Hepatocyte (in vitro differentiated cells): ENCODE data around the gene CFAP161.

Source experiments
- EZH2 ChIP-seq: fragments of 200-600 bp; sonication (generic); IDR thresholded peaks from 2 replicates; pipeline ENCODE4 v1.6.1; 2016; ENCODE audit warnings: antibody characterized with exemption, mild to moderate bottlenecking, borderline replicate concordance
- EZH2phosphoT487 ChIP-seq: fragments of 200-600 bp; sonication (generic); IDR thresholded peaks from one replicate; pipeline ENCODE4 v1.6.1; 2018; ENCODE audit warnings: antibody characterized with exemption, mild to moderate bottlenecking, low read depth, moderate library complexity; ENCODE audit not compliant: unreplicated experiment, severe bottlenecking
- TF ChIP-seq, protein P1 (sequence below): fragments of 200-600 bp; sonication (generic); IDR thresholded peaks from 2 replicates; pipeline ENCODE4 v1.5.1; 2016; ENCODE audit warnings: antibody characterized with exemption, mild to moderate bottlenecking; ENCODE audit not compliant: poor library complexity

DNA sequence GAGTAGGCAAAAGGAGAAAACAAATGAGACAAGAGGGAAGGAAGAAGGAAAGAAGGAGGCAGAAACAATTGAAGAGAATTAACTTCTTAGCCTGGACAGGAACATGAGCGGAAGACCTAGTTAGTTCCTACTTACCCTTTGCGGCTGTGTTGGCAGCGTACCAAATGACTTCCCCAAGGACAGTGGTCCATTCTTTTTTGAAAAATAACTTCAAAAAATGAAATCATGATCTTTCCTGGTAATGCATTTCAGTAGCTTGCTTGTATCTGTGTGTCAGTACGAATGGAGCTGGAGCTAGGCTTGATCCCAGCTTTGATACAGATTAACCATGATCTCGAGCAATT, 41.5 kb upstream of the CFAP161 start:
- TF ChIP-seq, protein P1, sequence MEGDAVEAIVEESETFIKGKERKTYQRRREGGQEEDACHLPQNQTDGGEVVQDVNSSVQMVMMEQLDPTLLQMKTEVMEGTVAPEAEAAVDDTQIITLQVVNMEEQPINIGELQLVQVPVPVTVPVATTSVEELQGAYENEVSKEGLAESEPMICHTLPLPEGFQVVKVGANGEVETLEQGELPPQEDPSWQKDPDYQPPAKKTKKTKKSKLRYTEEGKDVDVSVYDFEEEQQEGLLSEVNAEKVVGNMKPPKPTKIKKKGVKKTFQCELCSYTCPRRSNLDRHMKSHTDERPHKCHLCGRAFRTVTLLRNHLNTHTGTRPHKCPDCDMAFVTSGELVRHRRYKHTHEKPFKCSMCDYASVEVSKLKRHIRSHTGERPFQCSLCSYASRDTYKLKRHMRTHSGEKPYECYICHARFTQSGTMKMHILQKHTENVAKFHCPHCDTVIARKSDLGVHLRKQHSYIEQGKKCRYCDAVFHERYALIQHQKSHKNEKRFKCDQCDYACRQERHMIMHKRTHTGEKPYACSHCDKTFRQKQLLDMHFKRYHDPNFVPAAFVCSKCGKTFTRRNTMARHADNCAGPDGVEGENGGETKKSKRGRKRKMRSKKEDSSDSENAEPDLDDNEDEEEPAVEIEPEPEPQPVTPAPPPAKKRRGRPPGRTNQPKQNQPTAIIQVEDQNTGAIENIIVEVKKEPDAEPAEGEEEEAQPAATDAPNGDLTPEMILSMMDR, result no peak
- TF ChIP-seq EZH2phosphoT487 (no peak), EZH2 (no peak)
